Limb (tissue), 2 donors: ENCODE data around the gene INSYN2A.

ENCODE experiments used
- DNase-seq, 2 donors: peaks; one replicate each; pipeline ENCODE4 v3.0.0-alpha.2; 2016; ENCODE audit errors: extremely low spot score in 2 of 2

INSYN2A gene

GRCh38 chr10:127196282-127197153 lies at the start of gene INSYN2A:
TSS of gene INSYN2A (minus strand) at chr10:127196591. CDS start at chr10:127176395, 20,196 bp downstream.
- DNase-seq = peak; percentile 43 to 78

DNA sequence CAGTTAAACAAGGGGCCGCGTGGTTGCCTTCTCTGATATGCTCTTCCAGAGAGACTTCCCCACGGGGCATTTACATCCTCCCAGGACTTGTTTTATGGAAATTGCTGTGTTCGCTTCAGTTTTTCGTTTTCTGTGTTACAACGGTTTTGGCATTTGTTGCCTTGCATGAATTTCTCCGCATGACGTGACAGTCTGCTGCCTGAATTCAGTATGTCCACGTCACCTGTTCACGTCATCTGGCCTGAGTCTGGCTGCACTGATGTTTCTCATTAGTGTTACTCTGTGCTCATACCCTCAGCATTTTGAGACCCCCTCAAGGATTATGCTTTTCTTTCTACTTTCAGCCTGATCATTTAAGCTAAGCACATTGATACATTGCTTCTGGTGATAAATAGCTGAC lies 49.1 kb upstream of the INSYN2A start:
- no peak for DNase-seq

DNA sequence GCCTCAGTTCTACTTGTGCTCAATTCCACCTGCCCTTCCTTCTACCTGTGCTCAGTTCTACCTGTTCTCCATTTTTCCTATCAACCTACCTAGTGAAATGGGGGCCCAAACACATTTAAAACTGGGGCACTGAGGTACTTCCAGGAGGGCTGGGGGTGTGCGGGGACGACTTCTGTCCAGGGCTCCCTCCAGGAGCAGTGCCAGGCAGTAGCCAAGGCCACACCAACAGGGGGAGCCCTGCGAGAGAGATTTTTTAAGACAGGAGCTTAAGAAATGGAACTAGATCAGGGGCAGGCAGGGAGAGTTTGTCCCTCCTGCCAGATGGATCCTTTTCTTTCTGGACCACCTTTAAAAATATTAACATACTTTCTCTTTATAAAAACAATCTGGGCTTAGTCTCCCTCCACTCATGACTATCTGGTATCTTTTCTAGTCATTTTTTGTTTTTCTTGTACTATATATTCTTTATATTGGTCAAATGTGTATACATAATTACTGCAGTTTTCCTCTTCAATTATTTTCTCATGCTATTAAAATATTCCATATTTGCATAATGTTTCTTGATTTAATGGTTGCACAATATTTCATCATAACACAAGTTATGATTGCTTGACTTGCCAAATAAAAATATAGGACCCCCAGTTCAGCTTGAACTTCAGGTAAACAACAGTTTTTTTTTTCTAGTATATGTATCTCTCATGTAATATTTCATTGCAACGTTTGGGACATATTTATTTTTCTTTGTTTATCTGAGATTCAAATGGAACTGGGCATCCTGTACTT lies 47.3 kb upstream of the INSYN2A start:
- no peak for DNase-seq

GRCh38 chr10:127242914-127243313 lies 46.5 kb upstream of the INSYN2A start:
- no peak for DNase-seq

- no peak for DNase-seq
These were observed 39.9 kb upstream of the INSYN2A start for GRCh38 chr10:127236266-127236665.

GRCh38 chr10:127234306-127234800 lies 38.0 kb upstream of the INSYN2A start:
- no peak for DNase-seq

GRCh38 chr10:127228195-127228787 lies 31.9 kb upstream of the INSYN2A start:
- no peak for DNase-seq

- DNase-seq = no peak
These were observed 31.3 kb upstream of the INSYN2A start for GRCh38 chr10:127227663-127228062.

DNA sequence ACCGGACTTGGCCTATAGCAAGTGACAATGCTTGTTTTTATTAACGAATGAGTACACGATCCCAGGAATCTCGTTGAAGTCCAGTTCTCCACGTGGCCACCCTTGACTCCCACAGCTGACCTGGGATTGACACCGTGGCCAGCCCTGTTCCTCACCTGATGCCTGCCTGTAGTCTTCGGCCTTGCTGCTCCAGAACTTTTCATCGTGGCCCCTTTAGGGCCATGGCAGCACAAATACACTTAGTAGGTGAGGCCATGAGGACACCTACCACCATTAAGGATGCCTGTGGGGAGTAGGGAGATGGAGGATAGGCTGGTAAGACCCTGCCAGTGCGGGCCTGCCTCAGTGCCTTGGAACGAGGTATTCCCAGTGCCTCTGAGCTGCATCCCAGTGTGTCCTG lies 30.6 kb upstream of the INSYN2A start:
- DNase-seq = no peak

- no peak for DNase-seq
These were observed 24.9 kb upstream of the INSYN2A start for GRCh38 chr10:127221281-127221680.

GRCh38 chr10:127218658-127219057 lies 22.3 kb upstream of the INSYN2A start:
- DNase-seq = no peak

DNA sequence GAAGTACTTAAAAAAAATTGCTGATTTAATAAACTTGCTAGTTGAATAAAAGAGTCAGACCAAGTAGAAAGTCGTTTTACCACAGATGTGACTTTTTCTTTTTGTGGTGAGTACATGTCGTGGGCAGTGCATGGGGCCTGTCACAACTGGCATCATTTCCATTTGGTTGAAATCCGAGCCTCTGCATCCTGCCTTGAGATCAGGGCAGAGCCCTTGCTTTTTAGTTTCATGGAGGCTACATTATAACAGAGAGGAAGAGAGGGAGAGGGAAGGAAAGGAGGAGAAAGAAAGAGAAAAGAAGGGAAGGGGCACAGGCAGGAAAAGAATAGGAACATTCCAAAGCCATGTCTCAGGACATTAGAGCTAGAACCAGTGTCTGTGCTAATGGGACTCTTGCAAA lies 20.4 kb upstream of the INSYN2A start:
- no peak for DNase-seq

GRCh38 chr10:127216274-127216673 lies 19.9 kb upstream of the INSYN2A start:
- DNase-seq = no peak

DNA sequence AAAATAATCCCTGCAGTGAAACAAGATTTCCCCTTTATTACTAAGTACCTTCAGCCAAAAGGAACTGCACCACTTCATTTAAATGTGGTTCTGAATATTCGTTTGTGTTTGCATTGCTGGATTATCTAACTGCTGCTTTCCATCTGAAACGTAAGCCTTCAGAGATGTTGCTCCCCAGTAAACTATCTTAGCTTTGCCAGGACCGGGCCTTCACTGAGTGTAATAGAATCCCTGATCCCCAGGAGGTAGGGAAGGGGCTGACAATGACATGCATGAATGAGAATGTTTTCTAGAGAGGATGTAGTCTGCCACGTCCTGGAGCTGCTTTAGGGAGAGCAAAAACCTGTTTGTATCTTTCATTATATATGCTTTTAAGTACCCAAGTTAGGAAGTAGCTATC lies 19.5 kb upstream of the INSYN2A start:
- DNase-seq = no peak

DNA sequence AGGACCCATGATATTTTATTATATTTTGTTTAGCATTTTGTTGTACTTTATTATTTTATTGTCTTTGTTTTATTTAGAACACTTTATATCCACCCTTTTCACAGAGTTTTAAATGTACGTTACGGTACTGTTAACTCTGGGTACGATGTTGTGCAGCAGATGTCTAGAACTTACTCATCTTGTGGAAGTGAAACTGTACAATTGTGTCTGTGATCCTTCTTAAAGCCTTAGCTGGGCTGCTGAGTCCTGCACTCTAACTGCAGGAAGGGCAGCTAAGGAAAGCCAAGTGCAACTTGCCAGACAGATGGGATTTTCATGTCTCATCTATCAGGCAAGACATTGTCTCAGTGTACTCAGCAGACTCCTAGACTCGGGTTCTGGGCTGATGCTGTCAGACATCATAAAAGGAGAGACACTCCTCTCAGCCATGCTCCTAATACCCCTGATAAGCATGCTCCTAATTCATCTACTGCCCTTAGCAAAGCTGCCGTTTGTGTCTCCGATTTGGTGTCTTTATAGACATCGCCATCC lies 14.6 kb upstream of the INSYN2A start:
- DNase-seq = no peak

- no peak for DNase-seq
These were observed 10.7 kb upstream of the INSYN2A start for GRCh38 chr10:127207081-127207480.

DNA sequence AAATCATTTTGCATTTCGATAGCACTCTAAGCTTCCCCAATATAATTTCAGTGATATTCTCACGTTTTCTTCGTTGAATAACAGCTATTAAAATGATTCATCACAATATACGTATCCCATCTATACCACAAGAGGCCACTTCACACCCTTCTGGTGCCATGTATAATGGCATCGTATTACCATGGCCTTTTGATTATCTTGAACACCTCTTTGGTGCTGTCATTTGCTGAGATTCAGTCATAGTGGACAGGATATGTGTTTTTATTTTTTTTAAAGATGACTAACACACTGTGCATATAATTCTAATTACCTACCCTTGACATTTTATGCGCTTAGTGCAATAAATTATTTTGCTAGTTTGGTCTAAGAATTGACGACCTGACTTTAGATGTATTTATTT lies 6.7 kb upstream of the INSYN2A start:
- no peak for DNase-seq

GRCh38 chr10:127200646-127201045 lies 4.3 kb upstream of the INSYN2A start:
- DNase-seq = no peak

DNA sequence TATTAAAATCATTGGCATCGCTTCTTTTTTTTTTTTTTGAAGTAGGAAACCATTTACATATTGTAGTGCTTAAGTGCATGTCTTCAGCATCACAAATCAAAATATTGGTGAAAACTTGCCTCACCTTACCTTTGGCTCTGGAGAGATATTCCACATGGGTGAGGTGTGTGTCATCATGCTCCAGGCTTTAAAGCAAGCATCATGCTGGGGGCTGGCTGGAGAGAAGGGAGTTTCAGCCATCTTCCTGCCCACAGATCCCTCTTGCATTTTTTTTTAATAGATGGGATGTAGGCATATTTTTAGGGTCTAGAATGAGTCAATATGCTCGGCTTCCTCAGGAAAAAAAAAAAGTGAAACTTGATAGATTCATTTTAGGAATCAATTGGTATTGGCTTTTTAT lies 2.3 kb upstream of the INSYN2A start:
- no peak for DNase-seq

DNA sequence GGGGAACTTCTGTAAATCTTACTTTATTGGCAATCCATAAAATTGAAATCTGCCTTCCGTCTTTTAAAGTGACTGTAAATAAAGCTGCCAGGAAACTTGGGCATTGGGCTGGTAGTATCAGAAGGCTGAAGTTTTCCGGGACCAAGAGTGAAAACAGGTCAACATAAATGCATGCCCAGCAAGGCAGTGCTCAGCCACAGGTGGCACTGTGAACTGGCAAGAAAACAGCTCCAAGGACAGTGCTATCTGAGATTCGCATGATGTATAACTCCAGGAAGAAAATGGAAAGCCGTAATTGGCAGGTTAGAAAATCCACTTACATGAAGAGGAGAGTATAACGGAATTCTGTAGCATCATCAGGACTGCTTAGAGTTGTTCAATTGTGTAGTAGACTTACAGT lies 1.9 kb upstream of the INSYN2A start:
- DNase-seq = no peak

GRCh38 chr10:127197154-127197432 lies 702 bp upstream of the INSYN2A start:
- no peak for DNase-seq
